ENCODE measurements around the gene PUM1.

Gene PUM1

DNA sequence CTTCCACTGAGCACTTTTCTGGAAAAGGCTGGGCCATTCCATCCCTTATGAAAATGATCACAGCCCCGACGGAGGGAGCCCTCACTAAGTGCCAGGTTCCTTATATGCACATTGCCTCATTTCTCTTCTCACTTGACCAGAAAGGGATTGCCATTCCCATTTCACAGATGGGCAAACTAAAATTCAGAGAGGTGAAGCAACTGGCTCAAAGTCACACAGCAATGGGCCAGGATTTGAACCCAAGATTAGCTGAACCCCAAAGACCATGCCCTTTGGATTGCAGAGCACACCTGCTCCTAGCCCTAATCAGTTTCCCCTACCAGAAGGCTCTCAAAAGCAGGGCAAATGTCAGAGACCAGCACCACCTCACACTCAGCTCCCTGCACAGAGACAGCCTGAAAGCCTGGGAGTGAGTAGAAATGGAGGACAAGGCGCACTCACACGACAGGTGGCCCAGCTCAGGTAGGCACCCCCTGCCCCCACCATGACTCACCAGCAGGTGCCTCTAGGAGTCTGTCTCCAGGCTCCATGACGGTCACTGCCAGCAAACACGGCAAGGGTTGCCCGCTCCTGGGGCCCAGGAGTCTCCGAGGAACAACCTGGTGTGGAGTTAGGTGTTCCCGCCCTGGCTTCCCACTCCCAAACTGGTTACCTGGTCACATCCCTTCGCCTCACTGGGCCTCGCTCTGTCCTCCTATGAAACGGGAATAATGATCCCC lies 178.6 kb downstream of the PUM1 start:
- Histone ChIP-seq H4K20me1 (peaks cover 39 to 100% (median 71%) of the 10 kb centered on the region in 11 experiments), H3K4me3 (no peak overlapping the region), H3K27ac (no peak overlapping the region), H3K9ac (no peak overlapping the region), H3K27me3 (peaks cover 93 to 100% (median 96%) of the 10 kb centered on the region in 11 experiments), H3K36me3 (peaks cover 0 to 61% (median 0%) of the 10 kb centered on the region in 11 experiments; a peak in 5 of 22 replicates), H3K4me1 (peaks cover 27 to 61% (median 43%) of the 10 kb centered on the region in 10 experiments), H3K4me2 (peak overlapping the region in 1 of 11 experiments; percentile 23; a peak in 1 of 22 replicates), H3K9me3 (replicated peaks in 1 of 11) (no peaks in the 10 kb centered on the region)
- no peak for TF ChIP-seq Cebpa-rat (IDR thresholded peaks at IDR 0.05)

DNA sequence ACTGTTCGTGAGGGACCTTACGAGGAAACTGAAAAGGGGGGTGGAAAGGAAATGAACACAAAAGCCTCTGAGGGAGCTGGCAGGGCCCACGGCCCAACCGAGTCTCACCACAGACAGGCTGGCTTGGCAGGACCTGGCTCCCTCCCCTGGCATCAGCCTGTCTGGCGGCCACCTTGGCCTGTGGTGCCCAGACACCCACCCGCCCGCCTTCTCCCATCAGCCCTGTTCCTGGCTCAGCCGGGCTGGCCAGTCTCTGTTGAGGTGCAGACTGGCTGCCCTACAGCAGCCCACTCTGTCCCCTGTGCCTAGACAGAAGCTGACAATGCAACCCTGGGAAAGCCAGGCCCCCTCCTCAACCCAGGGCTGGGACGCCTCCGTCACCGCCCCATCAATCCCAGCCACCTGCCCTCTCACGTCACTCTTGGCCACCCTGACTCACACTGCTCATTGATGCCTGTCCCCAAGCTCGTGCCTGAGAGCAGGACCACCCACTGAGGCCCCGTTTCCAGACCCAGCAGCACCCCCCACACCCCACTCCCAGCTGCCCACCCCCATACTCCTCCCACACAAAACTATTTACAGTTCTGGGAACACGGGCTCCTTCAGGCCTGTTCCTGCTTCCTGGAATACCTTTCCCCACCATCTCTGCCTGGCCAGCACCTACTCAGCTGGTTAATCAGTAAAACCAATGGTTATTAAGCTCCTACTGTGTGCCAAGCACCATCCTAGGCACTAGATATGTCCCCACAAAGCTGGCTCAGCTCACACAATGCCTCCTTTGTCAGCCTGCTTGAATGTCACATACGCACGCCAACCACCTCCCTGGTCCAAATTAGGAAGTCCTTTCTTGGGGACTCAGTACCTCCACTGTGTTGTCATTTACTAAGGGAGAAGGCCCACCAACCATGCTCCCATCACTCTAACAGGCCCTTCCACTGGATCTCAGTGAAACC lies 179.7 kb downstream of the PUM1 start:
- no peak overlapping the region for H3K4me3 ChIP-seq
- TF ChIP-seq Cebpa-rat (IDR thresholded peaks at IDR 0.05), result no peak
- H3K4me1 ChIP-seq, result peaks cover 37 to 63% (median 51%) of the 10 kb centered on the region in 10 experiments

DNA sequence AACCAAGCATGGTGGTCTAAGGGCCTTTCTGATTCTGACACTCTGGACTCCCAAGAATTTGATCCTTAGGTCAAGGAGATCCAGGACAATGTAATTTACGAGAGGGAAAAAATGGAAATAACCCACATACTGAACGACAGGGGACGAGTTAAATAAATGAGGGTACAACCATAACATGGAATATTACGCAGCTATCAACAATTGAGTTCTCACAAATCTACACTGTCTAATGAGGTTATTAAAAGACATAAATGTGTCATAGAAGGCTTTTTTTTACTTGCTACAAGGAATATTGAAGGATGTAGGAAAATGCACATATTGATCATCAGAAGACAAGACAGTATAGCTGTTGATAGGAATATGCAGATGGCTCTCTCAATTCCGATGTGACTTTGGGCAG lies 180.8 kb downstream of the PUM1 start:
- H3K4me2 ChIP-seq, result no peak overlapping the region

More for the DNA sequence above, 179.7 kb downstream of the PUM1 start:
- H3K9ac ChIP-seq, result no peak overlapping the region
- peaks cover 96 to 100% (median 100%) of the 10 kb centered on the region in 11 experiments for H3K27me3 ChIP-seq
- H3K27ac ChIP-seq, result no peak overlapping the region
- H3K9me3 ChIP-seq (replicated peaks in 1 of 11), result no peaks in the 10 kb centered on the region
- peaks cover 0 to 61% (median 0%) of the 10 kb centered on the region in 11 experiments; a peak in 5 of 22 replicates for H3K36me3 ChIP-seq
- H3K4me2 ChIP-seq, result peak overlapping the region in 4 of 11 experiments; percentile 13 to 29 (median 18); a peak in 4 of 22 replicates
- peaks cover 47 to 100% (median 74%) of the 10 kb centered on the region in 11 experiments for H4K20me1 ChIP-seq

DNA sequence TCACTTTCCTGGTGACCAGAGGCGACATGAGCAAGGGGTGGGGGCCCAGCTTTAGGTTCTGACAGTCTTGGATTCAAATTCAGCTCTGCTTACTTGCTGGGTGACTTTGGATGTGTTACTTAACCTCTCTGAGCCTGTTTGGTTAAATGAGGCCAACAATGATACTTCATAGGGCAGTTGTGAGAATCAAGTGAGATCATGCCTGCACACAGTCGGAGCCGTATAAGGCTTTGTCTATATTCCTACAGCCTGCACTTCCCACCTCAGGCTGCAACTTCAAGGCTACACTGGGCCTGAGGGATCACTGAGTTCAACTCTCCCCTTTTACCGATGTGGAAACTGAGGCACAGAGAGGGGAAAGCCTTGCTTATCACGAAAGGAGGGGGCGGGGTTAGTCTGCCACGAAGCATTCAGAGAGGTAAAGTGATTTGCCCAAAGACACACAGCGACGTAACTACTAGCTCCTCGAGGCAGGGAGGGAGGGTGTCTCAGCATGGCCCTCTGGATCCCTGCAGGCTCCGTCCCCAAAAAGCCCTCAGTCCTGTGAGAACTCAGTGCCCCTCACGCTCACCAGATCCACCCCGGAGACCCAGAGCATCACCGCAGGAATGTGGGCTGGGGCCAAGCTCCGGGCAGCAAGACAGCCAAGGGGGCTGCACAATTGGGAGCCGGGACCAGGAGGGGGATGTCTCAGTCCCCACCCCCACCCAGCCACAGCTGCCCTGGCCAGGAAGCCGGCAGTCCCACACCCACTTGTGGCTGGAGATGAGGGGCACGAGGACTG lies 181.9 kb downstream of the PUM1 start:
- Histone ChIP-seq H3K9me3 (replicated peaks in 1 of 11) (no peaks in the 10 kb centered on the region), H3K27me3 (peaks cover 96 to 100% (median 100%) of the 10 kb centered on the region in 11 experiments), H3K9ac (no peak overlapping the region), H3K4me3 (no peak overlapping the region), H3K36me3 (peaks cover 0 to 55% (median 0%) of the 10 kb centered on the region in 11 experiments; a peak in 6 of 22 replicates), H3K4me2 (peak overlapping the region in 7 of 11 experiments; percentile 11 to 69 (median 39); a peak in 8 of 22 replicates), H3K4me1 (peaks cover 38 to 64% (median 54%) of the 10 kb centered on the region in 10 experiments), H3K27ac (no peak overlapping the region), H4K20me1 (peaks cover 55 to 100% (median 84%) of the 10 kb centered on the region in 11 experiments)
- no peak for TF ChIP-seq Cebpa-rat (IDR thresholded peaks at IDR 0.05)

More for the DNA sequence above, 180.8 kb downstream of the PUM1 start:
- Histone ChIP-seq H3K4me3 (no peak overlapping the region), H3K9ac (no peak overlapping the region), H3K4me1 (peaks cover 43 to 69% (median 56%) of the 10 kb centered on the region in 10 experiments), H3K27me3 (peaks cover 95 to 100% (median 99%) of the 10 kb centered on the region in 11 experiments), H3K36me3 (peaks cover 0 to 61% (median 0%) of the 10 kb centered on the region in 11 experiments; a peak in 5 of 22 replicates), H3K9me3 (replicated peaks in 1 of 11) (no peaks in the 10 kb centered on the region), H3K27ac (no peak overlapping the region), H4K20me1 (peaks cover 54 to 100% (median 83%) of the 10 kb centered on the region in 11 experiments)
- no peak for TF ChIP-seq Cebpa-rat (IDR thresholded peaks at IDR 0.05)

DNA sequence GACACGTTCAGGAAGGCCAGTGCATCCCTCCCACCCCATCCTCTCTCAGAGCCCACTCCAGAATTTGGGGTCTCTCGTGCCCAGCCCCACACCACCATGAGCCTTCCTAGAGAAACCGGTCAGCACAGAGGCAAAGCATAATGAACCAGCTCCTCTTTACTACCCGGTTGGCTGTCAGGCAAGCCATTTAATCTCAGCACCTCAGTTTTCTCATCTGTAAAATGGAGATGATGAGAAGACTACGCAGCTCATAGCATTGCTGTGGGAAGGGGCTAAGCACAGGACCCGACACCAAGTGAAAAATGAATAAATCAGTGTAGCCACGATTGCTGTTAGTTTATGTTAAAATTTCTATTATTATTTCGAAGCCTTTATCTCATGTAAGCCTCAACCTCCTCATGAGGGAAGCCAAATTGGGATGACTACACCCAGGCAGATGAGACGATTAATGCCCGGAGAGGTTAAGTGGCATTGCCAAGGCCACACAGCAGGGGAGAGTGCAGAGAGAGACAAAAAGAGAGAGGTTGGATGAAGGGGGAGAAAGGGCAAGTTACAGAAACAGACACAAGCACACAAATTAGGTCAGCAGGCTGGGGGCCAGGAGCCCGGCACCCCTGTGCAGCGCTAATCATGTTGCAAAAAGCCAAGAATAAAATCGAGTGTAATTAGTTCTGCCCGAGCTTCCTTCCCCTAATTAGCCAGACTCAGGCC lies 182.7 kb downstream of the PUM1 start:
- Histone ChIP-seq H3K36me3 (peaks cover 0 to 56% (median 0%) of the 10 kb centered on the region in 11 experiments; a peak in 6 of 22 replicates), H4K20me1 (peaks cover 48 to 100% (median 83%) of the 10 kb centered on the region in 11 experiments), H3K4me3 (no peak overlapping the region), H3K27ac (no peak overlapping the region), H3K27me3 (peaks cover 97 to 100% (median 100%) of the 10 kb centered on the region in 11 experiments), H3K4me2 (peak overlapping the region in 9 of 11 experiments; percentile 51 to 76 (median 69); a peak in 14 of 22 replicates), H3K9me3 (replicated peaks in 1 of 11) (no peaks in the 10 kb centered on the region), H3K4me1 (peaks cover 34 to 61% (median 52%) of the 10 kb centered on the region in 10 experiments), H3K9ac (no peak overlapping the region)
- TF ChIP-seq Cebpa-rat (IDR thresholded peaks at IDR 0.05), result no peak
